Loucy (cell line): ENCODE measurements around the gene MCC.

Experiments
- H2AFZ ChIP-seq: fragments of 200-600 bp; sonication (generic); 2 replicates; pipeline ENCODE4 v1.6.0; 2016; ENCODE audit warnings: antibody characterized with exemption, mild to moderate bottlenecking, low read length, moderate library complexity
- H3F3A ChIP-seq: fragments of 200-600 bp; 2 replicates; pipeline ENCODE4 v1.6.0; 2016; ENCODE audit warnings: antibody characterized with exemption, low read depth, mild to moderate bottlenecking
- H3K27me3 ChIP-seq: fragments of 200-600 bp; sonication (generic); 2 replicates; pipeline ENCODE4 v1.6.1; 2014; ENCODE audit warnings: low read length, mild to moderate bottlenecking; ENCODE audit not compliant: insufficient read depth, poor library complexity, severe bottlenecking
- H3K36me3 ChIP-seq: fragments of 200-600 bp; sonication (generic); 2 replicates; pipeline ENCODE4 v1.6.1; 2016; ENCODE audit warnings: low read length; ENCODE audit not compliant: insufficient read depth
- H3K4me1 ChIP-seq: fragments of 200-600 bp; sonication (generic); 2 replicates; pipeline ENCODE4 v1.5.1; 2014; ENCODE audit warnings: low read length, mild to moderate bottlenecking; ENCODE audit not compliant: insufficient read depth, poor library complexity, severe bottlenecking
- H3K4me2 ChIP-seq: fragments of 200-600 bp; sonication (generic); 2 replicates; pipeline ENCODE4 v1.6.0; 2014; ENCODE audit warnings: antibody characterized with exemption, low read length, low read depth, mild to moderate bottlenecking; ENCODE audit not compliant: poor library complexity, severe bottlenecking
- H3K4me3 ChIP-seq: fragments of 200-600 bp; sonication (generic); 2 replicates; pipeline ENCODE4 v1.5.1; 2014; ENCODE audit warnings: low read length, mild to moderate bottlenecking, mixed read lengths; ENCODE audit not compliant: poor library complexity, severe bottlenecking
- H3K79me2 ChIP-seq: fragments of 200-600 bp; sonication (generic); 2 replicates; pipeline ENCODE4 v1.6.1; 2014; ENCODE audit warnings: low read length; ENCODE audit not compliant: insufficient read depth
- H3K9ac ChIP-seq: fragments of 200-600 bp; sonication (generic); 2 replicates; pipeline ENCODE4 v1.6.0; 2014; ENCODE audit warnings: mild to moderate bottlenecking, low read depth, low read length, moderate library complexity; ENCODE audit not compliant: poor library complexity, severe bottlenecking
- H3K9me2 ChIP-seq: fragments of 200-600 bp; sonication (generic); replicated peaks from 2 replicates; pipeline ENCODE4 v1.6.1; 2016; ENCODE audit warnings: low read depth, low read length, mixed read lengths
- H3K9me3 ChIP-seq: fragments of 200-600 bp; sonication (generic); 2 replicates; pipeline ENCODE4 v1.6.1; 2014; ENCODE audit warnings: mild to moderate bottlenecking, antibody characterized with exemption, low read length, low read depth; ENCODE audit not compliant: insufficient read depth
- H4K20me1 ChIP-seq: fragments of 200-600 bp; sonication (generic); 2 replicates; pipeline ENCODE4 v1.6.0; 2014; ENCODE audit warnings: antibody characterized with exemption, low read length, mild to moderate bottlenecking; ENCODE audit not compliant: insufficient read depth, poor library complexity, severe bottlenecking
- CTCF ChIP-seq: fragments of 200-600 bp; sonication (generic); conservative IDR thresholded peaks from 2 replicates; pipeline ENCODE4 v1.5.1; 2014; ENCODE audit warnings: mild to moderate bottlenecking, antibody characterized with exemption, low read length
- EZH2phosphoT487 ChIP-seq: fragments of 200-600 bp; IDR thresholded peaks from 2 replicates; pipeline ENCODE4 v1.6.1; 2018; ENCODE audit warnings: antibody characterized with exemption, mild to moderate bottlenecking, moderate library complexity, borderline replicate concordance

Gene MCC

DNA sequence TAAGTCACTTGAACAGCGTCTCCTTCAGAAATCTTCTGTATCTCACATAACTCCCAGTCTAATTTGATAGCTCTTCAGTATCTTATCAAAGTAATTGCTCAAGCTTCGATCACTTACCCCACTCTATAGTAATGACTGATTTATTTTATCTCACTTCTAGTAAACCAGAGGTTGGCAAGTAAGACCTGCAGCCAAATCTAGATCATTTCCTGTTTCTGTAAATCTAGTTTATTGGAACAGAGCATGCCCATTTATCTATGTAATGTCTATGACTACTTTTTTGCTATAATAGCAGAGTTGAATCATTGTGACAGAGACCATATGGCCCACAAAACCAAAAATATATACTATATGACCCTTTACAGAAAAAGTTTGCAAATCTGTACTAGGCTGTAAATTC is 93.6 kb downstream of the MCC start:
- H2AFZ ChIP-seq = no peak overlapping the region
- no peaks in the 10 kb centered on the region for H3K4me1 ChIP-seq
- TF ChIP-seq EZH2phosphoT487 (no peak), CTCF (no peak)
- H3K9me3 ChIP-seq = no peaks in the 10 kb centered on the region
- H3K4me3 ChIP-seq = no peak overlapping the region
- no peak overlapping the region for H3K9ac ChIP-seq
- no peaks in the 10 kb centered on the region for H3F3A ChIP-seq
- no peak overlapping the region for H3K4me2 ChIP-seq
- H3K79me2 ChIP-seq = no peaks in the 10 kb centered on the region
- no peaks in the 10 kb centered on the region for H4K20me1 ChIP-seq
- H3K9me2 ChIP-seq = no peaks in the 10 kb centered on the region
- H3K27me3 ChIP-seq = no peaks in the 10 kb centered on the region
- no peaks in the 10 kb centered on the region for H3K36me3 ChIP-seq

GRCh38 chr5:113390224-113390623 is 98.0 kb downstream of the MCC start:
- Histone ChIP-seq H4K20me1 (no peaks in the 10 kb centered on the region), H3K79me2 (no peaks in the 10 kb centered on the region), H2AFZ (no peak overlapping the region), H3K9ac (no peak overlapping the region), H3K9me3 (no peaks in the 10 kb centered on the region), H3K4me1 (no peaks in the 10 kb centered on the region), H3K4me2 (no peak overlapping the region), H3K36me3 (no peaks in the 10 kb centered on the region), H3K27me3 (no peaks in the 10 kb centered on the region), H3K4me3 (no peak overlapping the region), H3K9me2 (no peaks in the 10 kb centered on the region), H3F3A (no peaks in the 10 kb centered on the region)
- TF ChIP-seq EZH2phosphoT487 (no peak), CTCF (no peak)

GRCh38 chr5:113389116-113389515 is 99.1 kb downstream of the MCC start:
- H3K4me1 ChIP-seq = no peaks in the 10 kb centered on the region
- no peak overlapping the region for H3K4me2 ChIP-seq
- H3K79me2 ChIP-seq = no peaks in the 10 kb centered on the region
- no peaks in the 10 kb centered on the region for H3K27me3 ChIP-seq
- H3K9me3 ChIP-seq = no peaks in the 10 kb centered on the region
- H3K9ac ChIP-seq = no peak overlapping the region
- no peaks in the 10 kb centered on the region for H4K20me1 ChIP-seq
- H3K4me3 ChIP-seq = no peak overlapping the region
- TF ChIP-seq CTCF = no peak
- no peak for TF ChIP-seq EZH2phosphoT487
- H3F3A ChIP-seq = no peaks in the 10 kb centered on the region
- H3K36me3 ChIP-seq = no peaks in the 10 kb centered on the region
- H3K9me2 ChIP-seq = no peaks in the 10 kb centered on the region
- H2AFZ ChIP-seq = no peak overlapping the region
